NCI-H1417 (cell line): Measurements from ENCODE around the gene RNF38.
"Not testable (repeated sequence)": the region's sequence is repeated elsewhere in the genome, so short reads cannot be mapped to it uniquely, and the experiment has no call there.

Experiments
- DNase-seq, 3 experiments: peaks; one replicate each; lab custom pipeline; 2025; lab: John Stamatoyannopoulos, UW

Gene RNF38

GRCh38 chr9:36336131-36336907 is 63.8 kb downstream of the RNF38 start:
- DNase-seq: no peak

DNA sequence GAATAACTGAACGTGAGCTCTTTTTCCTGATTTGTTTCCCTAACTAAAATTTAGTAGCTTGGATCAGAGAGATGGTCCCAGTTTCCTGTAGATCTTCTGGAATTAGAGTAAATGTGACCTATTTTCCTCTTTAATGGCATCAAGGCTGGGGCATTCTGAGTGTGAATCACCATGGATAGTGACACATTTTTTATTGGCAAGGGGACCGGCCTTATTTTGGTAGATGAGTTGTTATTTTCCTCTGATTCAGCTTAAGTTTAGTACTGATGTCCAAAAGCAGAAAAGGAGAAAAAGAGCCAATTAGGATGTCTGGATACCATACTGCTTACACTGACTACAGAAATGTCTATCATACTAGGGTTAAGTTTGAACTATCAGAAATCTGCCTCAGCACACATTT is 68.1 kb downstream of the RNF38 start:
- no peak for DNase-seq

DNA sequence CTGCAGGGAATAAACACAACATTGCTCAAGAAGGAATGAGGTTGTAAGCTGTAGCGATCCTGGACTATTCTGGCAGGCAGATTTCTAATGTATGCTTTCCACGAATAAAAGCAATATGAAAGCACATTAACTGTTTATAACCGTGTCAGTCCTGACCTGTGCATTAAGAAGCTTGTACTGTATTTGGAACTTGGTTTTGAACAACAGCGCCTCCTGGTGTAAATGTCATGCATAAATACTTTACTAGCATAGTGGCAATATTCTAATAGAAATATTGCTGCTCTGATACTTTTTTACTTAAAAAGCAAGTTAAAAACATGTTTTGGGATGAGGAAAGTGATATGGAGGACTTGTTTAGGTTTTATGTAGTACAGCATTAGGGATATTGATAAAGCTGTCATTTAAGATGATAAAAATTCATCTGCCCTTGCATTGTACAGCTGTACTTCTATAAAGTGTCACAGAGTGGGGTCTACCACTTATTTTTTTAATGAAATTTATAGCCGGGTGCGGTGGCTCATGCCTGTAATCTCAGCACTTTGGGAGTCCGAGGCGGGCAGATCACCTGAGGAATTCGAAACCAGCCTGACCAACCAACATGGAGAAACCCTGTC is 71.2 kb downstream of the RNF38 start:
- DNase-seq: peak; percentile 9 to 66 (median 52)

- no peak for DNase-seq
Measured at GRCh38 chr9:36325081-36325828, 74.8 kb downstream of the RNF38 start.

- DNase-seq: no peak
Measured at GRCh38 chr9:36323926-36324325, 76.1 kb downstream of the RNF38 start.

DNA sequence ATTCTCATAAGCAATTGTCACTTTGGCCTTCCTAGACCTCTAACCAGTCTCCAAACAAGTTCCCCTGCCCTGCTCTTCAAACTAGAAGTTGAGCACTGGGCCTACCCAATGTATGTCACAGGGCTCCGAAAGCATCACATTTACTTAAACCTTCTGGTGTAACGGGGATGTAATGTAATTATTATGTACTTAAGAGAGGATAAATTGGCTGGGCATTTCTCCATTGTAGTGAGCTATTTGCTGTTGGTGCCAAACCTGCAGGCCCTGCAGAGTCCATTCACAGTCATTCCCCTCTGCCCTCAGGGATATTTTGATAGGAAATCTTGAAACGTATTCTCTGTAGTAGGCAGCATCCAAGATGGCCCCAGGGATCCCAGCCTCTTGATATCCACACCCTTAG is 77.6 kb downstream of the RNF38 start:
- peak in 1 of 3 experiments; percentile 27 for DNase-seq

GRCh38 chr9:36321903-36322302 is 78.2 kb downstream of the RNF38 start:
- DNase-seq: not testable (repeated sequence)

GRCh38 chr9:36320466-36320865 is 79.6 kb downstream of the RNF38 start:
- no peak for DNase-seq

- DNase-seq: no peak
Measured at GRCh38 chr9:36319806-36320205, 80.3 kb downstream of the RNF38 start.

GRCh38 chr9:36319183-36319582 is 80.9 kb downstream of the RNF38 start:
- DNase-seq: no peak

DNA sequence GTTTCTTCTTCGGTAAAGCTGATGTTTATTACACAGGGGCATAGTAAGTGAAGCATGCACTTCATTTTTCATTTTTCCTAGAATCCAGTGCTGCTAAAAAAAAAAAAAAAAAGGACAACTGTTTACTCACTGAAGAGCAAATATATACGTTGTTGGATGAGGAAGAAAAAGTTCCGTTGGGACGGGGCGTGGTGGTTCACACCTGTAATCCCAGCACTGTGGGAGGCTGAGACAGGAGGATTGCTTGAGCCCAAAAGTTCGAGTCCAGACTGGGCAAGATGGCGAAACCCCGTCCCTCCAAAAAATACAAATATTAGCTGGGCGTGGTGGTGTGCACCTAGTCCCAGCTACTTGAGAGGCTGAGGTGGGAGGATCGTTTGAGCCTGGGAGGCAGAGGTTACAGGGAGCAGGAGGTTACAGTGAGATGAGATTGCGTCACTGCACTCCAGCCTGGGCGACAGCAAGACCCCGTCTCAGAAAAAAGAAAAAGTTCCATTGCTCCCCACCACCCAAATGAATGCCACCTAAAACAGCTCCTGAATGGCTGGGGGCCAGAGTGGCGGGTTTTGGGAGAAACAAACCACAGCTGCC is 81.8 kb downstream of the RNF38 start:
- DNase-seq: no peak

GRCh38 chr9:36317766-36318165 is 82.3 kb downstream of the RNF38 start:
- peak in 1 of 3 experiments; percentile 8 for DNase-seq

DNA sequence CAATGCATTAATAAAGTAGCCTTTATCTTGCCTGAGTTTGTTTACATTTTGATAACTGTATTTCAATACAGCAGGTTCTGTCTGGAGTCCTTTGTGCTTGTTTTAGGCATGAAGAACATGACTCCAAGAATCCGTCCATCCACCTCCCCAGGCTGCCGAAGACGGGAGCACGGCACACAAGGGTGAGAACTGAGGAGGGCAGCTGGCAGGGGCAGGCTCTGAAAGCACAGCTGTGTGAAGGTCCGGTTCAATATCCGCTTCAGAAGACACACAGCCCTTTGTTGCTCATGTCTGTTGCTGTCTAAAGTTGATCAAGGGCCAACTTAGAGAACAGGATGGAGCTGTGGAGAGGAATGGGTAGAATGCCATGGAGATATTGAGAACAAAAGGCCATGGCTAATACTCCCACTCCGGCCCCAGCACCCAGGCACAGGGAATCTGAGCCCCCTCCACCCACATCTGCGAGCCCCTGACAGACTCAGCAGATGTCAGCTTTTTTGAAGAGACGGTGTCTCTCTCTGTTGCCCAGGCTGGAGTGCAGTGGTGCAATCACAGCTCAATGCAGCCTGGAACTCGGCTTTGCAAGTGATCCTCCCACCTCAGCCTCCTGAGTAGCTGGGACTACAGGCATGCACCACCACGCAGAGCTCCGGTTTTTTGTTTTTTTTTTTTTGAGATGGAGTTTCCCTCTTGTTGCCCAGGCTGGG is 83.3 kb downstream of the RNF38 start:
- no peak for DNase-seq

DNA sequence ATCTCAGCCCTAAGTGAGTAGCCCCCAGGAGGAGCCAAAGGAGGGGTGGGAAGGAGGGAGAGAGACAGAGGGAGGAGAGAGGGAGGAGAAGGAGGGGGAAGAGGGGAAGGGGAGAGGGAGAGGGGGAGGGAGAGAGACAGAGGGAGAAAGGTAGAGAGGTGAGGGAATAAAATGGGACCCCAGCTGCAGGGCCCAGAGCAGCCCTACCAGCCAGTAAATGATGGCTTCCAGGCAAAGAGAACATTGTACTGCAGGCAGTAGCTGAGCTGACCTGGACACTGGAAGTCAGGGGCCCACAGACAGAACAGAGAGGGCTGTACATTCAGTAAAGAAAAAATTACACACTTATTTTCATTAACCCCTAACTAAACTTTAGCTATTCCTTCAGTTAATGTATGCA is 84.0 kb downstream of the RNF38 start:
- DNase-seq: no peak

DNA sequence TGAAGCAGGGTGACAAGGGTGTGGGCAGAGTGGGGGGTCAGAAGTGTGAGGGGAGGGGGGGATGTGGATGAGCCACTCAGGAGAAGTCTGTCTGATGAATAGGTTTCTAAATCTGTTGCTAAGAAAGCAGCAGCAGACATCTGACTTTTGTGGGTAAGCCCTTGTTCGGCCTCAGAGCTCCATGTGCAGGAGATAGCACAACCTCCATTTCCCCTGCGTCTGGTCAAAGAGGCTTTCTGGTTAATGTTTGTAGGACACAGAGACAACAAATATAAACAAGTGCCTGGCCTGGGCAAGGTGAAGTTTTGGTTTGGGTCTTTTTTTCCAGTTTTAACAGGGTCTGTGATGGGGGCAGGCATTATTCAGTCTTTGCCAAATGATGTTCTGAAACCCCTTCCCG is 84.8 kb downstream of the RNF38 start:
- no peak for DNase-seq

- no peak for DNase-seq
Measured at GRCh38 chr9:36314740-36315139, 85.3 kb downstream of the RNF38 start.

DNA sequence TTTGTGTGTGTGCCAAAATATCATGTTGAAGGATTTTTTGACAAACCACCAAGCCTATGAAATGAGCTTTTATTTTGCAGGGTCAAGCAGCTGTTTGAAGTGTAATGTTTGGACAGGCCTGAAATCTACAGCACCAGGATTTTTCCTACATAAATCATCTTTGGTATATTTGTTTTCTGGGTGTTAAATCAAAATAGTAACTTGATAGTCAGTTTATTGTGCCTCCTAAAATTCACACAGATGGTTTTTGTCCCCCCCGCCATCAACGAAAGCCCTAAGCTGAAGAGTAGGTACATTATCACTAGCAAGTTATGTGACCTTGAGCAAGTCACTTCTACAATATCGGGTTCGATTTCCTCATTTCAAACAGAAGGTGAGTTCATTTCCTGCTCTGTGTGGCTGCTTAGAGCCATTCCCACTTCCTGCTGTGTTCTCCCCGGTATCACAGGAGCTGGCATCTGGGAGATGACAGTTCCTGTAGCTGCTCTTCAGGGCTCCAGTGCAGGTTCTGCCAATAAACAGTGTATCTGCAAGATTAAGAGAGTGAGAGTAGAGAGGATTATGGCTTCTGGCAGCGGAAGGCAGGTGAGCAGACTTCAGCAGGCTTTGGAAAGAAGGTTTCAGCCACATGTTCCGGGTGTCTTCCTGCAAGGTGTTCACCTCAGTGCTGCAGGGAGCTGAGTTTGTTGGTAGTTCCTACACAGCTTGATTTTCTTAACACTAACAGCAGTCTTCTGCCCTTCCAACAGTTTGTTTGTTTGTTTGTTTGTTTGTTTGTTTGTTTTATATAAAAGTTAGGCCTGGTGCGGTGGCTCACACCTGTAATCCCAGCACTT is 93.4 kb downstream of the RNF38 start:
- no peak for DNase-seq

GRCh38 chr9:36304366-36304765 is 95.7 kb downstream of the RNF38 start:
- not testable (repeated sequence) for DNase-seq

GRCh38 chr9:36301227-36301626 is 98.8 kb downstream of the RNF38 start:
- DNase-seq: no peak

DNA sequence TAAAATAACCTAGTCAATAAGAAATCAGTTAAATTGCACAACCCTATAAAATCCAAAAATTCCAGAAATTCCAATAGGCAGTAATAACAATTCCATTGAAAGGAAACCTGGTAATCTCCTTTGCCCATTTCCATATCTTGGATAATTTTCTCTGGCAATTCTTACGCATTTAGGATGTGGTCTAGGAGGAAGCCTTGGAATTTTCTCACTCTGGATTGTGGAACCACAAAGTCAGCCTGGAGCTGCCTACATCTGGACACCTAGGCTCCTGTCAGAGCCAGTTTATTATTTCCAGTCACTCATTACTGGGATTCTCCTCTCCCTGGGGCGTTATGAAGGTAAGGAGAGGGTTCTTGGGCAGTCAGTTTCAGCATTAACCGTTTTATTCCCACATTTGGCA is 101.5 kb downstream of the RNF38 start:
- no peak for DNase-seq

DNA sequence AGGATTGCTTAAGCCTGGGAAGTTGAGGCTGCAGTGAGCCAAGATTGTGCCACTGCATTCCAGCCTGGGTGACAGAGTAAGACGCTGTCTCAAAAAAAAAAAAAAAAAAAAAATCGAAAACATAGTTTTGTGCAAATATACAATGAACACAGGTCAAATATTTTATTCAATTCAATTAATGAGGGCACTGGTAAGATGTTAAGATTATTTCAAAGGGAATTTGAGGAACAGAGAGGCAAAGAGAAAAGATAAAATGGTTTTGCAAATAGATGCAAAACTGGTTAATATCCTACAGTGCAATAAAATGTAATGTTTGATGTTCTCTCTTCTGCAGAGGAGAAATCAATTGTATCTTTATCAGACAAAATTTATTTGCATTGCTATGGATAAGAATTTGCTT is 102.3 kb downstream of the RNF38 start:
- no peak for DNase-seq
